Measurements from ENCODE around the gene GPR39.

Gene GPR39

GRCh38 chr2:132477962-132478361 lies 61.4 kb downstream of the GPR39 start:
- Histone ChIP-seq H3K27me3 (ENCODE audit: control insufficient read depth in 5 of 5, insufficient read depth in 4 of 5, low read length in 5 of 5) (no peaks in the 10 kb centered on the region), H3K27ac (ENCODE audit: low read depth, low read length) (peak overlapping the region; percentile 61), H3K36me3 (ENCODE audit: control insufficient read depth in 5 of 5, insufficient read depth in 5 of 5, low read length in 5 of 5) (no peaks in the 10 kb centered on the region), H3K4me1 (ENCODE audit: control insufficient read depth in 5 of 5, insufficient read depth in 5 of 5, low read length in 5 of 5) (peaks cover 0 to 32% (median 5%) of the 10 kb centered on the region in 5 donors), H3K9ac (ENCODE audit: low read length in 5 of 5) (no peak overlapping the region), H3K9me3 (ENCODE audit: control insufficient read depth in 5 of 5, low read length in 5 of 5) (no peaks in the 10 kb centered on the region), H3K4me3 (ENCODE audit: low read depth in 1 of 5, low read length in 5 of 5) (no peak overlapping the region)

GRCh38 chr2:132478461-132479105 lies 62.0 kb downstream of the GPR39 start:
- Histone ChIP-seq H3K27ac (ENCODE audit: low read depth, low read length) (peak overlapping the region; percentile 61), H3K27me3 (ENCODE audit: control insufficient read depth in 5 of 5, insufficient read depth in 4 of 5, low read length in 5 of 5) (no peaks in the 10 kb centered on the region), H3K36me3 (ENCODE audit: control insufficient read depth in 5 of 5, insufficient read depth in 5 of 5, low read length in 5 of 5) (no peaks in the 10 kb centered on the region), H3K9ac (ENCODE audit: low read length in 5 of 5) (no peak overlapping the region), H3K4me1 (ENCODE audit: control insufficient read depth in 5 of 5, insufficient read depth in 5 of 5, low read length in 5 of 5) (peaks cover 0 to 32% (median 5%) of the 10 kb centered on the region in 5 donors), H3K4me3 (ENCODE audit: low read depth in 1 of 5, low read length in 5 of 5) (no peak overlapping the region), H3K9me3 (ENCODE audit: control insufficient read depth in 5 of 5, low read length in 5 of 5) (no peaks in the 10 kb centered on the region)

- Histone ChIP-seq H3K27ac (ENCODE audit: low read depth, low read length) (no peak overlapping the region), H3K9me3 (ENCODE audit: control insufficient read depth in 5 of 5, low read length in 5 of 5) (no peaks in the 10 kb centered on the region), H3K9ac (ENCODE audit: low read length in 5 of 5) (no peak overlapping the region), H3K27me3 (ENCODE audit: control insufficient read depth in 5 of 5, insufficient read depth in 4 of 5, low read length in 5 of 5) (no peaks in the 10 kb centered on the region), H3K4me1 (ENCODE audit: control insufficient read depth in 5 of 5, insufficient read depth in 5 of 5, low read length in 5 of 5) (peaks cover 0 to 32% (median 5%) of the 10 kb centered on the region in 5 donors), H3K36me3 (ENCODE audit: control insufficient read depth in 5 of 5, insufficient read depth in 5 of 5, low read length in 5 of 5) (no peaks in the 10 kb centered on the region), H3K4me3 (ENCODE audit: low read depth in 1 of 5, low read length in 5 of 5) (no peak overlapping the region)
Measured at GRCh38 chr2:132479155-132479554, 62.5 kb downstream of the GPR39 start.

- Histone ChIP-seq H3K4me1 (ENCODE audit: control insufficient read depth in 5 of 5, insufficient read depth in 5 of 5, low read length in 5 of 5) (peaks cover 0 to 11% (median 0%) of the 10 kb centered on the region in 5 donors), H3K4me3 (ENCODE audit: low read depth in 1 of 5, low read length in 5 of 5) (no peak overlapping the region), H3K27ac (ENCODE audit: low read depth, low read length) (no peak overlapping the region)
Measured at GRCh38 chr2:132482821-132483220, 66.2 kb downstream of the GPR39 start.

GRCh38 chr2:132484144-132484543 lies 67.5 kb downstream of the GPR39 start:
- Histone ChIP-seq H3K4me1 (ENCODE audit: control insufficient read depth in 5 of 5, insufficient read depth in 5 of 5, low read length in 5 of 5) (no peaks in the 10 kb centered on the region), H3K9me3 (ENCODE audit: control insufficient read depth in 5 of 5, low read length in 5 of 5) (no peaks in the 10 kb centered on the region), H3K27ac (ENCODE audit: low read depth, low read length) (no peak overlapping the region), H3K4me3 (ENCODE audit: low read depth in 1 of 5, low read length in 5 of 5) (no peak overlapping the region), H3K27me3 (ENCODE audit: control insufficient read depth in 5 of 5, insufficient read depth in 4 of 5, low read length in 5 of 5) (peaks cover 0 to 3% (median 0%) of the 10 kb centered on the region in 5 donors), H3K9ac (ENCODE audit: low read length in 5 of 5) (no peak overlapping the region), H3K36me3 (ENCODE audit: control insufficient read depth in 5 of 5, insufficient read depth in 5 of 5, low read length in 5 of 5) (no peaks in the 10 kb centered on the region)

More at GRCh38 chr2:132482821-132483220, 66.2 kb downstream of the GPR39 start:
- Histone ChIP-seq H3K9ac (ENCODE audit: low read length in 5 of 5) (no peak overlapping the region), H3K9me3 (ENCODE audit: control insufficient read depth in 5 of 5, low read length in 5 of 5) (no peaks in the 10 kb centered on the region), H3K36me3 (ENCODE audit: control insufficient read depth in 5 of 5, insufficient read depth in 5 of 5, low read length in 5 of 5) (no peaks in the 10 kb centered on the region), H3K27me3 (ENCODE audit: control insufficient read depth in 5 of 5, insufficient read depth in 4 of 5, low read length in 5 of 5) (no peaks in the 10 kb centered on the region)

- Histone ChIP-seq H3K4me3 (ENCODE audit: low read depth in 1 of 5, low read length in 5 of 5) (no peak overlapping the region), H3K4me1 (ENCODE audit: control insufficient read depth in 5 of 5, insufficient read depth in 5 of 5, low read length in 5 of 5) (no peaks in the 10 kb centered on the region), H3K9ac (ENCODE audit: low read length in 5 of 5) (no peak overlapping the region), H3K27ac (ENCODE audit: low read depth, low read length) (no peak overlapping the region), H3K9me3 (ENCODE audit: control insufficient read depth in 5 of 5, low read length in 5 of 5) (no peaks in the 10 kb centered on the region), H3K36me3 (ENCODE audit: control insufficient read depth in 5 of 5, insufficient read depth in 5 of 5, low read length in 5 of 5) (no peaks in the 10 kb centered on the region), H3K27me3 (ENCODE audit: control insufficient read depth in 5 of 5, insufficient read depth in 4 of 5, low read length in 5 of 5) (peaks cover 0 to 3% (median 0%) of the 10 kb centered on the region in 5 donors)
Measured at GRCh38 chr2:132488491-132488890, 71.9 kb downstream of the GPR39 start.

- H3K9ac ChIP-seq (ENCODE audit: low read length in 5 of 5) = no peak overlapping the region
- H3K9me3 ChIP-seq (ENCODE audit: control insufficient read depth in 5 of 5, low read length in 5 of 5) = no peaks in the 10 kb centered on the region
- H3K4me1 ChIP-seq (ENCODE audit: control insufficient read depth in 5 of 5, insufficient read depth in 5 of 5, low read length in 5 of 5) = no peaks in the 10 kb centered on the region
- H3K27ac ChIP-seq (ENCODE audit: low read depth, low read length) = no peak overlapping the region
- H3K27me3 ChIP-seq (ENCODE audit: control insufficient read depth in 5 of 5, insufficient read depth in 4 of 5, low read length in 5 of 5) = peaks cover 0 to 3% (median 0%) of the 10 kb centered on the region in 5 donors
- H3K4me3 ChIP-seq (ENCODE audit: low read depth in 1 of 5, low read length in 5 of 5) = no peak overlapping the region
- H3K36me3 ChIP-seq (ENCODE audit: control insufficient read depth in 5 of 5, insufficient read depth in 5 of 5, low read length in 5 of 5) = no peaks in the 10 kb centered on the region
Measured at GRCh38 chr2:132489150-132489549, 72.5 kb downstream of the GPR39 start.

- no peak overlapping the region for H3K4me3 ChIP-seq (ENCODE audit: low read depth in 1 of 5, low read length in 5 of 5)
- no peaks in the 10 kb centered on the region for H3K36me3 ChIP-seq (ENCODE audit: control insufficient read depth in 5 of 5, insufficient read depth in 5 of 5, low read length in 5 of 5)
- no peak overlapping the region for H3K27ac ChIP-seq (ENCODE audit: low read depth, low read length)
- no peak overlapping the region for H3K9ac ChIP-seq (ENCODE audit: low read length in 5 of 5)
- H3K4me1 ChIP-seq (ENCODE audit: control insufficient read depth in 5 of 5, insufficient read depth in 5 of 5, low read length in 5 of 5) = no peaks in the 10 kb centered on the region
- no peaks in the 10 kb centered on the region for H3K9me3 ChIP-seq (ENCODE audit: control insufficient read depth in 5 of 5, low read length in 5 of 5)
- H3K27me3 ChIP-seq (ENCODE audit: control insufficient read depth in 5 of 5, insufficient read depth in 4 of 5, low read length in 5 of 5) = no peaks in the 10 kb centered on the region
Measured at GRCh38 chr2:132495881-132496280, 79.3 kb downstream of the GPR39 start.

- Histone ChIP-seq H3K4me1 (ENCODE audit: control insufficient read depth in 5 of 5, insufficient read depth in 5 of 5, low read length in 5 of 5) (no peaks in the 10 kb centered on the region), H3K27me3 (ENCODE audit: control insufficient read depth in 5 of 5, insufficient read depth in 4 of 5, low read length in 5 of 5) (no peaks in the 10 kb centered on the region), H3K4me3 (ENCODE audit: low read depth in 1 of 5, low read length in 5 of 5) (no peak overlapping the region), H3K9me3 (ENCODE audit: control insufficient read depth in 5 of 5, low read length in 5 of 5) (peaks cover 0 to 2% (median 0%) of the 10 kb centered on the region in 5 donors), H3K36me3 (ENCODE audit: control insufficient read depth in 5 of 5, insufficient read depth in 5 of 5, low read length in 5 of 5) (no peaks in the 10 kb centered on the region), H3K27ac (ENCODE audit: low read depth, low read length) (no peak overlapping the region), H3K9ac (ENCODE audit: low read length in 5 of 5) (no peak overlapping the region)
Measured at GRCh38 chr2:132496555-132496954, 80.0 kb downstream of the GPR39 start.

GRCh38 chr2:132497591-132497990 lies 81.0 kb downstream of the GPR39 start:
- Histone ChIP-seq H3K4me3 (ENCODE audit: low read depth in 1 of 5, low read length in 5 of 5) (no peak overlapping the region), H3K36me3 (ENCODE audit: control insufficient read depth in 5 of 5, insufficient read depth in 5 of 5, low read length in 5 of 5) (no peaks in the 10 kb centered on the region), H3K9me3 (ENCODE audit: control insufficient read depth in 5 of 5, low read length in 5 of 5) (peaks cover 0 to 6% (median 0%) of the 10 kb centered on the region in 5 donors), H3K27ac (ENCODE audit: low read depth, low read length) (no peak overlapping the region), H3K9ac (ENCODE audit: low read length in 5 of 5) (no peak overlapping the region), H3K27me3 (ENCODE audit: control insufficient read depth in 5 of 5, insufficient read depth in 4 of 5, low read length in 5 of 5) (no peaks in the 10 kb centered on the region), H3K4me1 (ENCODE audit: control insufficient read depth in 5 of 5, insufficient read depth in 5 of 5, low read length in 5 of 5) (no peaks in the 10 kb centered on the region)

Measured in subcutaneous abdominal adipose tissue (tissue), 5 donors.